SK-N-SH treated with all-trans-retinoic acid at 6 μM for 48 hours (cell line): ENCODE measurements around the gene MRPL21.

Experiments used
- ARNTL ChIP-seq: fragments of 450-650 bp; formaldehyde crosslinking; IDR thresholded peaks from 2 replicates; pipeline ENCODE4 v1.5.0; 2020; ENCODE audit warnings: low read depth, mild to moderate bottlenecking, moderate library complexity, borderline replicate concordance
- GLIS3 ChIP-seq: fragments of 250-450 bp; sonication (Bioruptor Pico); IDR thresholded peaks from 2 replicates; pipeline ENCODE4 v1.5.0; 2020; ENCODE audit warnings: mild to moderate bottlenecking, moderate library complexity
- PPARA ChIP-seq: fragments of 250-450 bp; sonication (Bioruptor Pico); IDR thresholded peaks from 2 replicates; pipeline ENCODE4 v1.5.0; 2020; ENCODE audit warnings: mild to moderate bottlenecking, borderline replicate concordance
- TOX ChIP-seq: fragments of 250-450 bp; sonication (Bioruptor Pico); IDR thresholded peaks from 2 replicates; pipeline ENCODE4 v1.8.0; 2021; ENCODE audit warnings: mild to moderate bottlenecking, moderate library complexity, borderline replicate concordance
- ZFP3 ChIP-seq: fragments of 250-450 bp; sonication (Bioruptor Pico); IDR thresholded peaks from 2 replicates; pipeline ENCODE4 v1.5.0; 2020; ENCODE audit warnings: mild to moderate bottlenecking, moderate library complexity
- ZFP30 ChIP-seq: fragments of 450-650 bp; formaldehyde crosslinking; IDR thresholded peaks from 2 replicates; pipeline ENCODE4 v1.5.0; 2022; ENCODE audit warnings: mild to moderate bottlenecking, moderate library complexity
- ZNF70 ChIP-seq: fragments of 450-650 bp; formaldehyde crosslinking; IDR thresholded peaks from 2 replicates; pipeline ENCODE4 v1.5.0; 2020; ENCODE audit warnings: mild to moderate bottlenecking, moderate library complexity
- TF ChIP-seq, protein P1 (sequence below): fragments of 250-450 bp; sonication (Bioruptor Pico); IDR thresholded peaks from 2 replicates; pipeline ENCODE4 v1.8.0; 2021; ENCODE audit warnings: low read depth, mild to moderate bottlenecking, moderate library complexity, borderline replicate concordance
- TF ChIP-seq, protein P2 (sequence below): fragments of 250-450 bp; sonication (Bioruptor Pico); IDR thresholded peaks from 2 replicates; pipeline ENCODE4 v1.8.0; 2020; ENCODE audit warnings: mild to moderate bottlenecking, moderate library complexity, borderline replicate concordance

DNA sequence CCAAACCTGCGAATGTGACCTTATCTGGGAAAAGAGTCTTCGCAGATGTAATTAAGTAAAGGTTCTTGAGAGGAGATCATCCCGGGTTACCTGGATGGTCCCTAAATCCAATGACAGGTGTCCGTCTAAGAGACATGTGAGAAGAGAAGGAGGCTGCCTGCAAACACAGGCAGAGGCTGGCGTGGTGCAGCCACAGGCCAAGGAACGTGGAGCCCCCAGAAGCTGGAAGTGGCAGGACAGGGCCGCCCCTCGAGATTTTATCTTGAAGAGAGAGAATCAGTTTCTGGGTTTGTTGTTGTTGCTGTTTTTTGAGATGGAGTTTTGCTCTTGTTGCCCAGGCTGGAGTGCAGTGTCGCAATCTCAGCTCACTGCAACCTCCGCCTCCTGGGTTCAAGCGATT, 43.5 kb upstream of the MRPL21 start:
- TF ChIP-seq ZFP30 (CRISPR knock-in tag), result no peak
- TF ChIP-seq ARNTL, result no peak
- TF ChIP-seq ZFP3, result no peak
- no peak for TF ChIP-seq TOX (CRISPR knock-in tag)
- TF ChIP-seq PPARA (CRISPR knock-in tag), result no peak
- TF ChIP-seq GLIS3 (CRISPR knock-in tag), result no peak
- no peak for TF ChIP-seq ZNF70 (CRISPR knock-in tag)
- TF ChIP-seq, protein P1, sequence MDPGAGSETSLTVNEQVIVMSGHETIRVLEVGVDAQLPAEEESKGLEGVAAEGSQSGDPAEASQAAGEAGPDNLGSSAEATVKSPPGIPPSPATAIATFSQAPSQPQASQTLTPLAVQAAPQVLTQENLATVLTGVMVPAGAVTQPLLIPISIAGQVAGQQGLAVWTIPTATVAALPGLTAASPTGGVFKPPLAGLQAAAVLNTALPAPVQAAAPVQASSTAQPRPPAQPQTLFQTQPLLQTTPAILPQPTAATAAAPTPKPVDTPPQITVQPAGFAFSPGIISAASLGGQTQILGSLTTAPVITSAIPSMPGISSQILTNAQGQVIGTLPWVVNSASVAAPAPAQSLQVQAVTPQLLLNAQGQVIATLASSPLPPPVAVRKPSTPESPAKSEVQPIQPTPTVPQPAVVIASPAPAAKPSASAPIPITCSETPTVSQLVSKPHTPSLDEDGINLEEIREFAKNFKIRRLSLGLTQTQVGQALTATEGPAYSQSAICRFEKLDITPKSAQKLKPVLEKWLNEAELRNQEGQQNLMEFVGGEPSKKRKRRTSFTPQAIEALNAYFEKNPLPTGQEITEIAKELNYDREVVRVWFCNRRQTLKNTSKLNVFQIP, result no peak
- TF ChIP-seq, protein P2, sequence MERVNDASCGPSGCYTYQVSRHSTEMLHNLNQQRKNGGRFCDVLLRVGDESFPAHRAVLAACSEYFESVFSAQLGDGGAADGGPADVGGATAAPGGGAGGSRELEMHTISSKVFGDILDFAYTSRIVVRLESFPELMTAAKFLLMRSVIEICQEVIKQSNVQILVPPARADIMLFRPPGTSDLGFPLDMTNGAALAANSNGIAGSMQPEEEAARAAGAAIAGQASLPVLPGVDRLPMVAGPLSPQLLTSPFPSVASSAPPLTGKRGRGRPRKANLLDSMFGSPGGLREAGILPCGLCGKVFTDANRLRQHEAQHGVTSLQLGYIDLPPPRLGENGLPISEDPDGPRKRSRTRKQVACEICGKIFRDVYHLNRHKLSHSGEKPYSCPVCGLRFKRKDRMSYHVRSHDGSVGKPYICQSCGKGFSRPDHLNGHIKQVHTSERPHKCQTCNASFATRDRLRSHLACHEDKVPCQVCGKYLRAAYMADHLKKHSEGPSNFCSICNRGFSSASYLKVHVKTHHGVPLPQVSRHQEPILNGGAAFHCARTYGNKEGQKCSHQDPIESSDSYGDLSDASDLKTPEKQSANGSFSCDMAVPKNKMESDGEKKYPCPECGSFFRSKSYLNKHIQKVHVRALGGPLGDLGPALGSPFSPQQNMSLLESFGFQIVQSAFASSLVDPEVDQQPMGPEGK (CRISPR knock-in tag), result no peak
